Amniotic epithelial cell (primary cell): Measurements from ENCODE around the gene S100PBP.
"Not testable (repeated sequence)": the region's sequence is repeated elsewhere in the genome, so short reads cannot be mapped to it uniquely, and the experiment has no call there.

Experiments
- DNase-seq: peaks from one replicate; pipeline ENCODE4 v3.0.0-alpha.2; 2010; ENCODE audit warnings: low read depth

The S100PBP gene

DNA sequence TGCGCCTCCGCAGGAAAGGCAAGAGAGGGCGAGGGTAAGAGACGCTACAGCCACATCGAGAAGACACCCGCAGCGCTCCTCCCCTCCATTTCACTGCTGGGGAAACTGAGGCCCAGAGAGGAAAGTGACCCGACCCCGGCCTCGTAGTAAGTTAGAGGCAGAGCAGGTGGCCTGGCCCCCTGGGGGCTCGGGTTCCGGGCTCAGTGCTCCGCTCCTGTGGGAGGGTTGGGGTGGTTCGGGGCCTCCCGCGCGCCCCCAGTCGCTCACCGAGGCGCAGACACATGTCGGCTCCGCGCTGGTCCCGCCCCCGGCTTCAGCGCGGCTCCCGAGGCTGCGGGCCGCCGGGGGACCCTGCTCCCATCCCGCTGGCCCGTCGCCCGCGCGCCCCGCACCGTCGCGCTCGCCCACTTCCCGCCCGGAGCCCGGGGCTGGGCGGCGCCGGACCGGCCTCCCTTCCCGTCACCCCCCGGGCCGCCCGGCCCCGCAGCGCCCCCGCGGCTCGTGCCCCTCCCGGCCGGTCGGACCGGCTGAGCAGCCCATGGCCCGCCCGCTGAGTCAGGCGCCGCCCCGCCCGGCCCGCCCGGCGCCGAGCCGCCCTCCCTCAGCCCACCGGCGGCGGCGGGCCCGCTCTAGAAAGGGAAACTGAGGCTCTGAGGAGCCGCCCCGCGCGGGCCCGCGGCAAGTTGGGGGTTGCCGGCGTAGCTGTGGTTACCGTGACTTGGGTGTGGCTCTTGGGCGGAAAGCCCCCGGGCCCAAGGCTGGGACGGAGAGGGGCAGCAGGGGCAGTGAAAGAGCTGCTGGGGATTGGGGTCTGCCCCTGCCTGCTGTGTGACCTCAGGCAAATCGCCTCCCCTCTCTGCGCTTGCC, 83.7 kb downstream of the S100PBP start, which contains the start of gene TMEM54:
TSS of gene TMEM54 (minus strand) at position 434 of the 867 bp plus-strand sequence. CDS start at position 283, 151 bp downstream.
- no peak for DNase-seq

DNA sequence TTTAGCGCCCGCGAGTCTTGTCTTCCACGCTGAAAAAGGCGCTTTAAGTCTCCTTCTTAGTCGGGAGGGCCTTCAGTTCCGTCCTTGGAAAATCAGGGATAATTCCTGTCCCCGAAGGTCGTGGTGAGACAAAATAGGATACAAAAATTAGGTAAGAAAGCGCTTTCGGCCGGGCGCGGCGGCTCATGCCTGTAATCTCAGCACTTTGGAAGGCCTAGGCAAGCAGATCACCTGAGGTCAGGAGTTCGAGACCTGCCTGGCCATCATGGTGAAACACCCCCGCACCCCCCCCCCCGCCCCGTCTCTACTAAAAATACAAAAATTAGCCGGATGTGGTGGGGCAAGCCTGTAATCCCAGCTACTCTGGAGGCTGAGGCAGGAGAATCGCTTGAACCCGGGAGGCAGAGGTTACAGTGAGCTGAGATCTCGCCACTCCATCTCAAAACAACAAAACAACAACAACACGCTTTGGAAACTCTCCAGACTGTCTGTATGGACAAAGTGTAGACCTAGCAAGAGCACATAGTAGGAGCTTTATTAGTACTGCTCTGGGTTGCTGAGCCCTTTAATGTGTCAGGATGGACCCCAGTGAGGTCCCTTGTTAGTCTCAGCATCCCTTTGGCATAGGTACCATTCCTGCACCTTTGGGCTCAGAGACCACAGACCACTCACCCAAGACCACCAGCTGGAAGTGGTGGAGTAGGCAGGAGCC, 84.5 kb downstream of the S100PBP start:
- DNase-seq = no peak

DNA sequence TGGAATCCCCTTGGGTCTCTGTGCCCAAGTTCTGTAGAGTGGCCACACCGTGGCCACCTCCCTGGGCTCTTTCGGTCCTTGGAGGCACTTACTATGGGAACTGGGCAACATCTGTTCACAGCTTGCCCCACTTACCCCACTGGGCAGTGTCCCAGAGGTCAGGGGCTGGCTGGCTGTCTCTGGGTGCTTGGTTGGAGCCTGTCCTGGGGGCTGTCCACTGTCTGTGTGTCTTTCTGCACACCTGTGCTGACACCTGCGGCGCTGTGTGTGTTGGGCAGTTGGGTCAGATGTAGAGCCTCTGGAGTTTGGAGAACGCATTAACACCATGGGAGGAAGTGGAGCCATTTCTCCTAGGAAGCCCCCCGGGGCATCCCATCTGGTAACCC, 85.1 kb downstream of the S100PBP start:
- DNase-seq = no peak

DNA sequence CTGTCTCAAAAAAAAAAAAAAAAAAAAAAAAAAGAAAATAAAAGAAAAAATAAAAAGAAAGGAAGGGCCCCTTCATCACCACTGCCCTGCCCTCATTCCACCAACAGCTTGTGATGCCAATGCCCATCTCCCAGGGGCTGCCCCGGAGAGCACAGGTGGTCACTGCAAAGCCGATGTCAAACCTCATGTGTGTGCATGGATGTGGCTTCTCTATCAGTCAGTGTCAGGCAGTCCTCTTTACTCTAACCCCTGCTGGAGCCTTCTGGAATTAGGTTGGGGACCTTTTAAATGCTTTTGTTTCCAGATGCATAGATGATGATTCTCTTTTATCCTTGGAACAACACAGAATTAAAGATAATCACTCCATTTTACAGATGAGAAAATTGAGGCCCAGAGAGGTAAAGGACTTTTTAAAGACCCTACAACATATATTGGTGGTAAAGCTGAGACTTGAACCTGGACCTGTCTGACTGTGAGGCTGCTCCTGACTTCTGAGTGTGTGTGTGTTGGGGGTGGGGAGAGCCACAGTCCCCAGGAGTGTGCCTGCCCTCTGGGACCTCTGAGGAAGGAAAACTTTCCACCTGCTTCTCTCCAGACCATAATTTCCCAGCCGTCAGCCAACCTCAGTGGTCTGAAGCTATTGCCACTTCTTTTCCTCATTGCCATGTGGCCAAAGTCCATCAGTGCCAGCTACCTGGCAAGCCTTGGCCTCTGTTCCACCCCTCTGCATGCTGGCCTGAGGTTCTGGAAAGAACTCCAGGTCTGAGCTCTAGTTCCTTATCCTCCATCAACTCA, 86.7 kb downstream of the S100PBP start:
- DNase-seq = no peak

DNA sequence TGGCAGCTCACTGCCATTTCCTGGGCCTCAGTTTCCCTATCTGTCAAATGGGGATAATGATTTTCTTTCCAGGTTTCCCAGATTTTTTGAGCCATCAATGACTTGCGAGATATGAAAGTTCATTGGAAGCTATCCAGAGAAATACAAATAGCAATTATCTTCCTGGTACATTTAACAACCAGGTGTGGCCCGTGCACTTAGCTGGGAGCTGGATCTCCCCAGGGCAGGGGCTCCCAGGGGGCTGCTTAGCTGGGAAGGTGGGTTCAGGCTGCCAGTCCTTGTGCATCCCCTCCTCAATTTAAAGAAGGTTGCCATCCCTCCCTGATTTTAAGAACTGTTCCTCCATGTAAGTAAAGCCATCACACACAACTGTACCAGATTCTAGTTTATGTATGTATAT, 87.3 kb downstream of the S100PBP start:
- DNase-seq = no peak

DNA sequence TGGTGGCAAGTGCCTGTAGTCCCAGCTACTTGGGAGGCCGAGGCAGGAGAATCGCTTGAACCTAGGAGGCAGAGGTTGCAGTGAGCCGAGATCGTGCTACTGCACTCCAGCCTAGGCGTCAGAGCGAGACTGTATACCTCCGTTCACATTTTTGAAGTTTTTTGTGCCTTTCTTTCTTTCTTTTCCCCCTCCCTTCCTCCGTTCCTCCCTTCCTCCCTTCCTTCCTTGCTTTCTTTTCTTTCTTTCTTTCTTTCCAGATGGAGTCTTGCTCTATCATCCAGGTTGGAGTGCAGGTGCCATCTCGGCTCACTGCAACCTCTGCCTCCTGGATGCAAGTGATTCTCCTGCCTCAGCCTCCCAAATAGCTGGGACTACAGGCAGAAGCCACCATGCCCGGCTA, 88.1 kb downstream of the S100PBP start:
- DNase-seq = not testable (repeated sequence)

DNA sequence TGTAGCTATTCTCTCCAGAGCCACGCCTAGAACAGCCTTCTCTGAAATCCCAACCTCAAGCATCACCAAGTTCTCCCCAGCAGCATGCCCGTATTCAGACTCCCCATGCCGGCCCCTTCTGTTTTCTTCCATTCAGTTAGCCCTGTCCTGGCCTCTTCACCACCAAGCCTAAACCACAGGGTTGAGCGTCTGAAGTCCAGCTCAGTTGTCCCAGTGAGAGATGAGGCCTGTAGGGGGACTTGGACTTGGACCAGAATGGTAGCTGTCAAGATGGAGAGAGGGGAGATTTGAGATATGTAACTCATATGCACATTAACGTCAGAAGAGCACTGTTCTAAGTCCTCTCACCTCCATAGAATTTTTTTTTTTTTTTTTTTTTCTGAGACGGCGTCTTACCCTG, 89.2 kb downstream of the S100PBP start:
- DNase-seq = no peak

DNA sequence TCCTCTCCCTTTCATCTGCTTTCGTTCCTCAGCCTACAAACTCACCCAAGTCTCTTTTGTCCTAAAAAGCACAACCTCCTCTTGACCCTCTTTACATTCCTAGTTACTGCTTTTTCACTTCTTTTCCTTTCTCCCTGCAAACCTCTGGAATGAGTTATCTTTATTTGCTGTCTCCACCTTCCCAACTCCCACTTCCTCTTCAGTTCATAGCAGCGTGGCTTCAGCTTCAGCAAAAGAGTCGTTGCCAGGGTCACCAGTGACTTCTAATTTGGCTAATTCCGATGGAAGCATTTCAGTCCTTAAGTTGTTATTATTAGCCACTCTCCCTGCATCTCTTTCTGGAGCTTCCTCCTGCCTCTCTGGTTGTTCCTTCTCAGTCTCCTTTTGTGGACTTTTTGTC, 90.0 kb downstream of the S100PBP start:
- DNase-seq = peak; percentile 28
